Coronary artery (tissue), 2 donors: Measurements from ENCODE around the gene ATF7IP2.
"Not testable (repeated sequence)": the region's sequence is repeated elsewhere in the genome, so short reads cannot be mapped to it uniquely, and the experiment has no call there.

Source experiments
- DNase-seq: peaks from one replicate; pipeline ENCODE4 v3.0.0-alpha.2; 2017; ENCODE audit warnings: low spot score
- H3K27ac ChIP-seq, 2 donors: fragments of 200-600 bp; sonication (generic); one replicate each; pipeline ENCODE4 v1.5.1; 2016 to 2019
- H3K4me3 ChIP-seq: fragments of 200-600 bp; sonication (generic); 2 replicates; pipeline ENCODE4 v1.5.1; 2016; ENCODE audit warnings: mild to moderate bottlenecking, moderate library complexity
- TF ChIP-seq, protein P1 (sequence below): fragments of 200-600 bp; sonication (generic); IDR thresholded peaks from one replicate; pipeline ENCODE4 v1.5.1; 2019; ENCODE audit warnings: antibody characterized with exemption

Gene ATF7IP2

DNA sequence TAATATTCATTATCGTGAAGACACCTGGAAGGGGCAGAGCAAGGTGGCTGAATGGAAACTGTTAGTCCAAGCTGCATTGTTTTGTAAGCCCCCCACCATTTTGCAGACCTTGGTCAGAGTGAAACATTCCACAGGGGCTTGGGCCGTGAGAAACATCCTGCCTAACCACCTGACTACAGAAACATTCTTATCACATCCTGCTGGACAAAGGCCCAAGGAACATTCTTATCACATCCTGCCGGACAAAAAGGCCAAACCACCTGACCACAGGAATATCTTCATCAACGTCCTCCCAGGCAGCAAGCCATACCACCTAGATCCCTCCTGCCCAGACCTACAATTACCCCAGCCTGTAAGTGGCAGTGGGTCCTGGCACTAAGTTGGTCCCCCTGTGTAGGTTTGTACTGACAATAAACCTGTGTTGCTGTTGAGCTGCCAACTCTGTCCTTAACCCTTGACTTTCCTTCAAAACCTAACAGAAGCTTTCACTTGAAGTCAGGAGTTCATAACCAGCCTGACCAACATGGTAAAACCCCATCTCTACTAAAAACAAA lies 19.6 kb downstream of the ATF7IP2 start:
- no peak overlapping the region for H3K4me3 ChIP-seq
- TF ChIP-seq, protein P1, sequence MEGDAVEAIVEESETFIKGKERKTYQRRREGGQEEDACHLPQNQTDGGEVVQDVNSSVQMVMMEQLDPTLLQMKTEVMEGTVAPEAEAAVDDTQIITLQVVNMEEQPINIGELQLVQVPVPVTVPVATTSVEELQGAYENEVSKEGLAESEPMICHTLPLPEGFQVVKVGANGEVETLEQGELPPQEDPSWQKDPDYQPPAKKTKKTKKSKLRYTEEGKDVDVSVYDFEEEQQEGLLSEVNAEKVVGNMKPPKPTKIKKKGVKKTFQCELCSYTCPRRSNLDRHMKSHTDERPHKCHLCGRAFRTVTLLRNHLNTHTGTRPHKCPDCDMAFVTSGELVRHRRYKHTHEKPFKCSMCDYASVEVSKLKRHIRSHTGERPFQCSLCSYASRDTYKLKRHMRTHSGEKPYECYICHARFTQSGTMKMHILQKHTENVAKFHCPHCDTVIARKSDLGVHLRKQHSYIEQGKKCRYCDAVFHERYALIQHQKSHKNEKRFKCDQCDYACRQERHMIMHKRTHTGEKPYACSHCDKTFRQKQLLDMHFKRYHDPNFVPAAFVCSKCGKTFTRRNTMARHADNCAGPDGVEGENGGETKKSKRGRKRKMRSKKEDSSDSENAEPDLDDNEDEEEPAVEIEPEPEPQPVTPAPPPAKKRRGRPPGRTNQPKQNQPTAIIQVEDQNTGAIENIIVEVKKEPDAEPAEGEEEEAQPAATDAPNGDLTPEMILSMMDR = no peak
- no peak for DNase-seq
- no peak overlapping the region for H3K27ac ChIP-seq

DNA sequence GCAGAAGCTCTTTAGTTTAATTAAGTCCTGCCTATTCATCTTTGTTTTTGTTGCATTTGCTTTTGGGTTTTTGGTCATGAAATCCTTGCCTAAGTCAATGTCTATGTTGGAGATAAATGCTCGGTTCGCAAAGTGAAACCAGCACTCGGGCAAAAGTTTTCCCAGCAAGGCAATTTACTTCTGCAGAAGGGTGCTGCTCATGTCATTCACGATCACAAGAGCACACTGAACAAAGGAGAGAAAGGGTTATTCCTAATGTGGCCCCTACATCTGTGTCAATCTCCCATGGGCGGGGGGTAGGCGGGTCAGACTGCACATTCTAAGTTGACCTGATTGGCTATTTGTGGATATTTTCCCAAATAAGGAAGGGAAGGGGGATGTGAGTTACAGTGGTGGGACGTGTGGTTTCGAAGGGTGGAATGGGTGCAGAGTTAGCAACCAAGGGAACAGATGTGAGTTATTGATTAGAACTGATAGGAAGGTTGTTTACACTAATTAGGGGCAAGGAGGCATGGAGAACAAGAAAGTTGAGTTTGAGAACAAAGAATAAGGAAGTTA lies 23.0 kb downstream of the ATF7IP2 start:
- TF ChIP-seq, protein P1 = no peak
- Histone ChIP-seq H3K27ac (no peak overlapping the region), H3K4me3 (no peak overlapping the region)
- DNase-seq = no peak

DNA sequence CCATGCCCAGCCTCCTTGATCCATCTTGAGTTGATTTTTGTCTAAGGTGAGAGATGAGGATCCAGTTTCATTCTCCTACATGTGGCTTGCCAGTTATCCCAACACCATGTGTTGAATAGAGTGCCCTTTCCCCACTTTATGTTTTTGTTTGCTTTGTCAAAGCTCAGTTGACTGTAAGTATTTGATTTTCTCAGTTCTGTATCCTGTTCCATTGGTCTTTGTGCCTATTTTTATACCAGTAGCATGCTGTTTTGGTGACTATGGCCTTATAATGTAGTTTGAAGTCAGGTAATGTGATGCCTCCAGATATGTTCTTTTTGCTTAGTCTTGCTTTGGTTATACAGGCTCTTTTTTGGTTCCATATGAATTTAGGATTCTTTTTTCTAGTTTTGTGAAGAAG lies 23.9 kb downstream of the ATF7IP2 start:
- DNase-seq, H3K27ac ChIP-seq, H3K4me3 ChIP-seq: not testable (repeated sequence)

DNA sequence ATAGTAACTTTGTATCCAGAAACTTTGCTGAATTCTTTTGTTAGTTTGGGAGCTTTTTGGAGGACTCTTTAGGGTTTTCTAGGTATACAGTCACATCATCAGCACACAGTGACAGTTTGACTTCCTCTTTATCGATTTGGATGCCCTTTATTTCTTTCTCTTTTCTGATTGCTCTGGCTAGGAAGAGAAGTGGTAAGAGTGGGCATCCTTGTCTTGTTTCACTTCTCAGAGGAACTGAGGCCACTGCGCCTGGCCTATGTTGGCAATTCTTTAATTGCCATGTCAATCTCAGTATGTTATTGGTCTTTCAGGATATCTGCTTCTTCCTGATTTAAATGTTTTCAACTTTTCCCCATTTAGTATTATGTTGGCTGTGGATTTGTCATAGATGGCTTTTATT lies 24.6 kb downstream of the ATF7IP2 start:
- TF ChIP-seq, protein P1 = no peak
- no peak for DNase-seq
- Histone ChIP-seq H3K27ac (no peak overlapping the region), H3K4me3 (no peak overlapping the region)

DNA sequence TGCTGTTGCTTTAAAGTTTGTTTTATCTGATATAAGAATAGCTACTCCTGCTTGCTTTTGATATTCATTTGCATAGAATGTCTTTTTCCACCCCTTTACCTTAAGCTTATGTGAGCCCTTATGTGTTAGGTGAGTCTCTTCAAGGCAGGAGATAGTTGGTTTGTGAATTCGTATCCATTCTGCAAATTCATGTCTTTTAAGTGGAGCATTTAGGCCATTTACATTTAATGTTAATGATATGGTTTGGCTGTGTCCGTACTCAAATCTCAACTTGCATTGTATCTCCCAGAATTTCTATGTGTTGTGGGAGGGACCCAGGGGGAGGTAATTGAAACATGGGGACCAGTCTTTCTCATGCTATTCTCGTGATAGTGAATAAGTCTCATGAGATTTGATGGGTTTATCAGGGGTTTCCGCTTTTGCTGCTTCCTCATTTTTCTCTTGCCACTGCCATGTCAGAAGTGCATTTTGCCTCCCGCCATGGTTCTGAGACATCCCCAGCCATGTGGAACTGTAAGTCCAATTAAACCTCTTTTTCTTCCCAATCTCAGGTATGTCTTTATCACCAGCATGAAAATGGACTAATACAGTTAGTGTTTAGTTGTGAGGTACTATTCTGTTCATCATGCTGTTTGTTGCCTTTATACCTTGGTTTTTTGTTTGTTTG lies 27.2 kb downstream of the ATF7IP2 start:
- DNase-seq = no peak
- TF ChIP-seq, protein P1 = no peak
- Histone ChIP-seq H3K27ac (no peak overlapping the region), H3K4me3 (no peak overlapping the region)

DNA sequence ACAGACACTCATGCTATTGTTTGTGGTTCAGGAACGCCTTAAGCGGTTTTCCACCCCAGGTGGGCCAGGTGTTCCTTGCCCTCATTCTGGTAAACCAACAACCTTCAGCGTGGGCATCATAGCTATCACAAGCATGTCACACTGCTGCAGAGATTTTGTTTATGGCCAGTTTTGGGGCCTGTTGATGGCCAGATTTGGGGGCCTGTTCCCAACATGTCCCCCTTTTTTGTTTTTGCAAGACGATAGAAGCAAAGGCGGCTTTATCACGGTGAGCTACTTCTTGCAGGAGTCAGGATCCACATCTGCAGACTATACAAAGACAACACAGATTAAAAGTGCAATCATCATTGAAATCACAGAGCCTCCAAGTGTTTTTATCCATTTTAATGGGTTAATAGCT lies 32.3 kb downstream of the ATF7IP2 start:
- DNase-seq = not testable (repeated sequence)

DNA sequence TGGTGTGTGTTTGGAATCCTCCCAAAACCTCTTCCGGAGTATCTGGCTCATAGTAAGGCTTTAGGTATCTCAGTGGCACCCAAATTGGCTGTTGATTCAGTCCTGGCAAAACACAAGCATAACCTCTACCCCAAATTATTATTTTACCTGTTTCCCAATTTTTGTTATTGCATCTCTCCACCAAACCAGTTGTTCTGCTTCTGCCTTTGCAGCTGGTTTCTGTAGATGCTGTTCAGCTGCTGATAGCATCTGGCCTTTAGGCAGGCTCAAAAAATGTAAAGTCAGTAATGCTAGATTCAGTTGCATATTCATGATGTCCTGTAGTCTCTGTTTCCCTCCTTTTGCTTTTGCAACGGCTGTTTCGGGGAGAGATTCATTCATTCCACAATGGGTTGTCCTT lies 33.8 kb downstream of the ATF7IP2 start:
- TF ChIP-seq, protein P1 = no peak
- DNase-seq = no peak
- H3K4me3 ChIP-seq = no peak overlapping the region
- H3K27ac ChIP-seq = no peak overlapping the region

More for the DNA sequence above, 32.3 kb downstream of the ATF7IP2 start:
- H3K27ac ChIP-seq = not testable (repeated sequence)
- H3K4me3 ChIP-seq = peak overlapping the region; percentile 3

DNA sequence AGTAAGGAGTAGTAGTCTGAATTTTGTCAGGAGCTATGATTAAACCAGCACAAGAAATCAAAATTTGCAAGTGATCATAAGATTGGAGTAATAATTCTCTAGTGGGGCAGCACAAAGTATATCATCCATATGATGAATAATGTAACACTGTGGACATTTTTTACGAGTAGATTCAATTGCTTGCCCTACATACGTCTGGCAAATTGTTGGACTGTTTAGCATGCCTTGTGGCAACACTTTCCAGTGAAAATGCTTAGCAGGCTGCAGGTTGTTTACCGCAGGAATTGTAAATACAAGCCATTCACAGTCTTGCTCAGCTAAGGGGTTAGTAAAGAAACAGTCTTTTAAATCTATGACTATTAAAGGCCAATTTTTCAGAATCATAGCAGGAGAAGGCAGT lies 35.7 kb downstream of the ATF7IP2 start:
- H3K4me3 ChIP-seq = no peak overlapping the region
- no peak for DNase-seq
- TF ChIP-seq, protein P1 = no peak
- H3K27ac ChIP-seq = no peak overlapping the region
